Anterior cingulate cortex (tissue), 58 donors: Measurements from ENCODE around the gene IFT172.
"Not testable (repeated sequence)": the region's sequence is repeated elsewhere in the genome, so short reads cannot be mapped to it uniquely, and the experiment has no call there.

Source experiments
- DNase-seq, 58 donors: peaks; one replicate each; lab custom pipeline; 2025; lab: John Stamatoyannopoulos, UW

Gene IFT172

GRCh38 chr2:27428213-27428977, 61.1 kb downstream of the IFT172 start, which contains the start of gene NRBP1:
Gene NRBP1 (plus strand): TSS chr2:27428631. CDS start chr2:27433274, 4,643 bp downstream.
- peak; percentile 63 to 95 (median 88) for DNase-seq

- DNase-seq: no peak
Measured at GRCh38 chr2:27427863-27428212, 61.7 kb downstream of the IFT172 start.

GRCh38 chr2:27425039-27425438, 64.5 kb downstream of the IFT172 start:
- not testable (repeated sequence) for DNase-seq

- no peak for DNase-seq
Measured at GRCh38 chr2:27422958-27423357, 66.6 kb downstream of the IFT172 start.

- DNase-seq: no peak
Measured at GRCh38 chr2:27421660-27422250, 67.8 kb downstream of the IFT172 start.

- DNase-seq: no peak
Measured at GRCh38 chr2:27420996-27421395, 68.5 kb downstream of the IFT172 start.

- DNase-seq: no peak
Measured at GRCh38 chr2:27416151-27416550, 73.4 kb downstream of the IFT172 start.

GRCh38 chr2:27412419-27413152, 77.0 kb downstream of the IFT172 start:
- no peak for DNase-seq

GRCh38 chr2:27409321-27410073, 80.0 kb downstream of the IFT172 start, which contains the start of gene PPM1G:
Gene PPM1G (minus strand): TSS chr2:27409591. CDS start chr2:27409422, 169 bp downstream.
- DNase-seq: peak; percentile 49 to 98 (median 90)

- DNase-seq: peak in 3 of 58 donors; percentile 18 to 34 (median 33)
Measured at GRCh38 chr2:27408601-27409320, 80.8 kb downstream of the IFT172 start.

GRCh38 chr2:27407798-27408491, 81.6 kb downstream of the IFT172 start:
- peak in 1 of 58 donors; percentile 7 for DNase-seq

- no peak for DNase-seq
Measured at GRCh38 chr2:27400348-27401135, 89.0 kb downstream of the IFT172 start.

GRCh38 chr2:27398962-27399361, 90.6 kb downstream of the IFT172 start:
- no peak for DNase-seq
